ENCODE results near the gene CCDC70.

The CCDC70 gene

GRCh38 chr13:51831519-51831918, 30.2 kb upstream of the CCDC70 start:
- no peak for DNase-seq

DNA sequence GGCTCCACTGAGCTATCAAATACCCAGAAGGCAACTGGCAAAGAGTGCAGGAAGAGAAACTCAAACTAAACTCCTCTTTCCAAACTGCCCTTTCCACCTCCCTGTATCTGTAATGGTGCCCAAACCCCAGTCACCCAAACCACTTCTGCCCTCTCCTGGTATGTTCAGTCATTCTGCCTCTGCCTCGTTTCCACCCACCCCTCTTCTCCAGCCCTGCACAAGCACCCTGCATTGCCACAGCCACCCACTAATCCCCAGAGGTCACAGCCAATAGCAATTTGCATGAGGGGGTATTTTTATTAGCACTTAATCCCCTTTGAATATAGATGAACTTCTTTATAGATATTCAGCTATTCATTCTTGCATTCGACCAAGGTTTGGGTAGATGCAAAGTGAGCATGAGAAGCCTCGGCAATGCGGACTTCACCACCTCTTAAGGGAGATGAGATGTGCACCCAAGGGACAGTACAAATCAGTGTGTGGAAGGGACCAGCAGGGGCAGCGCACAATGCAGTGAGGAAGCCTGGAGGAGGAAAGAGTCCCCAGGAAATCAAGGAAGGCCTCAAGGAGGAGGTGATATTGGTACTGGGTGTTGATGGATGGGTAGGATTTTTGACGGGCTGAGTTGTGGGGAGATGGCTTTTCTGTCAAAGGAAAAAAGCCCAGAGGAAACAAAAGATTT, 29.2 kb upstream of the CCDC70 start:
- peak; percentile 76 for DNase-seq

- peak; percentile 28 for DNase-seq
Measured at GRCh38 chr13:51833980-51834379, 27.8 kb upstream of the CCDC70 start.

DNA sequence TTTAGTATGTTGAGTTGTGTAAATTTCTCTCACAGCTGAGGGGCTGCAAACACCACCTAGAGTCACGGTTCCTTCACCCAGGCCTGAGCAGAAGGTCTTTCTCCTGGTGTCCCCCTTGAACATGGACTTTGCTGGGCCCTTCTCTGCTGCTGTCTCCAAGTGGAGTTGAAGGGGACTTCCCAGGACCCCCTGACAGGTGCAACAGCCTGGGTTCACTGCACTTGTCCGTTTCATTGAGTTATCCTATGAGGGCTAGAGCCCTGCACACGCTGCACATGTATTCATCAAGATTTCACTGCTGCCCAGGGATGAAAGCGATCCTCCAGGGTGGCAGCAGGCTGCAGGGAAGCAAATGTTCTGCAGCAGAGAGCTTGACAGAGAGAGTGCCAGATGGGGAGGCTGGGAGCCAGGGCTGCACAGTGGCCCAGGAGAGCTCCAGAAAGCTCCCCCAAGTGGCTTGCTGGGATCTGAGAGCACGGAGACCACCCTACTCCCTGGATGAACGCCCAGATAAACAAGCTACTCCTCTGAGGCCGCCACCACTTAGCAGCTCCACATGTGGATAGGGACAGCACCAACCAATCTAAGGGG, 27.1 kb upstream of the CCDC70 start:
- DNase-seq, result no peak

DNA sequence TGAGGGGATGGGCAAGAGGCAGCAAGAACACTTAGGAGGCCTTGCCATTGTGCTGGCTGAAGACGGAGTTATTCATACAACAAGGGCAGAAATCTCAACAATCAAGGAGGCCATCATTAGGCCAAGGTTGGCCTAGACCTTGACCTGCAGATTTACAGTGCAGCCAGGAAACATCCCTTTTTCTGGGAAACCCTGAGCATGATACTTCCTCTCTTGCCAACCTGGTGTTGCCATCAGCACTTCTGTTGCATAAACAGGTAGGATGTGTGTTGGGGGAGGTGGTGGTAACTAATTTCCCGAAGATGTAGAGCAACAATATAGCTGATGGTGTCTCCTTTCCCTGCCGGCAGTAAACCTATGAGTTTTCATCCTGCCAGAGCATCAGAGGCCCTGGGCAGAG, 24.8 kb upstream of the CCDC70 start:
- no peak for DNase-seq

- DNase-seq, result no peak
Measured at GRCh38 chr13:51838240-51838846, 23.4 kb upstream of the CCDC70 start.

DNA sequence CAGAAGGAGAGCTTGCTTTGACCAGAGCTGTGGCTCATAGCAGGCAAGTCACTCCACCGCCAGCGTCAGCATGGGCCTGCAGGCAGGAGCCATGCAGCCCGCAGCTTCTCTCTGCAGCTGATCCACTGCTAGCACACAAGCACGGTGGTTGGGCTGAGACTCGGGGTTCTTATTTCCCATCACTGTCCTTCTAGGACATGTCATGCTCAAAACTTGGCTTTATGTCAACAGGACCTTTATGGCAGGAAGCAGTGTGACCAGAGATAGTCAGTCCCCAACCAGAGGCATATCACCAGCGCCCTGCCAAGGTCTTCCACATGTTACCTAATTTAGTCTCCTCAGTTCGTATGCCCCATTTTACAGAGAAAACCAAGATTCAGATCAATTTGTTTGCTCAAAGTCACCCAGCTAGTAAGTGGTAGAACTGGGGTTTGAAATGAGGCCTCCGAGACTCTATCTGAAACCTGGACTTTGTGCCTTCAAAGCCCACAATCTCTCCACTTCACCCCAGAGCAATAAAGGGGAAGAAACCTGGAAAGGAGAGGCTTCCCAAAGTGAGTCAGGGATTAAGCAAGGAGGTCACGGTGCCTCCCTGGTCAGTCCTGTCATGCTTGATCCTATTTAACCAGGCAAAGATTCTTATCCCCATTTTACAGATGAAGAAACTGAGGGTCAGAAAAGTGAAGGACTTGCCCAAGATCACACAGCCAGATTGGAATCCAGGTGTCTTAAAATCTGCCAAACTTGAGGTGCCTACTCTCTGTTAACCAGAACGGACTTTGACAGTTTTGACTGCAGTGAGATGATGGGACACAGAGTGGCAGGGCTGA, 21.8 kb upstream of the CCDC70 start:
- DNase-seq, result peak; percentile 90

DNA sequence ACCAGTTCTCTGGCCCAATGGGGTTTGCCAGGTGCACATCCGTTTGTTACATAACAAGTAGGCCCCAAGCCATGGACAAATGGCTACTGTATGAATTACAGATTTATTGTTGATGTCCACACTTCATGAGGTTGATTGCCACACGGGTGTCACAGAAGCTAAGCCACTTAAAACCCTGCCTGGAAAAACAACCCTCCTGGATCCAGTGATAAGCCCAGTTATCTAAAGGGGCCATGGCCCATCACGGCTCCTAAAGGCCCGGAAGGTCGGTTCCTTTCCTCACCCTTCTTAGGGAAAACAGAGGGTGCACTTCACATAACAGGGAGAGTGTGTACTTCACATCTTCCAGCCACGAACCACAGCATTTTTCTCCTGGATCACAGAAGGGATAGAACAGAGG, 20.9 kb upstream of the CCDC70 start:
- DNase-seq, result no peak

- no peak for DNase-seq
Measured at GRCh38 chr13:51841732-51842131, 20.0 kb upstream of the CCDC70 start.

DNA sequence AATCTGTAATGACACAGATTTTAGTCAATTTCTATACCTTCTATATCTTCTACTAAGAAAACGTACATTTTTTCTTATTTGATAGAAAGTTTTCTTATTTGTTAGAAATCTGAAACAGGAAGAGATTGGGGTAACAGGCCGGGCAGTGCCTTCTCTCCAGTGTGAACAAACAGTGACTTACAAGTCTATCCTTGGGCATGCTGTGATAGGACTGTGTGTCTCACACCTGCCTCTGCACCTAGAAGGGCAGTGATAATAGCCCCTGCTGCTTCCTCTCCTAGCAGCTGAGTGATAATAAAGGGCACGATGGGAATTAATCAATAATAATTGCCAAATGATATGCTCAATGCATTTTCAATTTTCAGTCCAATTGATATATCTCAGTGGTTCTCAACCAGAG, 18.2 kb upstream of the CCDC70 start:
- DNase-seq, result no peak

- peak; percentile 66 for DNase-seq
Measured at GRCh38 chr13:51844862-51845573, 16.8 kb upstream of the CCDC70 start, which contains the start of gene TMEM272. Gene TMEM272 (minus strand): TSS chr13:51845177. CDS start chr13:51838530, 6,647 bp downstream.

GRCh38 chr13:51845574-51846318, 16.0 kb upstream of the CCDC70 start:
- no peak for DNase-seq

DNA sequence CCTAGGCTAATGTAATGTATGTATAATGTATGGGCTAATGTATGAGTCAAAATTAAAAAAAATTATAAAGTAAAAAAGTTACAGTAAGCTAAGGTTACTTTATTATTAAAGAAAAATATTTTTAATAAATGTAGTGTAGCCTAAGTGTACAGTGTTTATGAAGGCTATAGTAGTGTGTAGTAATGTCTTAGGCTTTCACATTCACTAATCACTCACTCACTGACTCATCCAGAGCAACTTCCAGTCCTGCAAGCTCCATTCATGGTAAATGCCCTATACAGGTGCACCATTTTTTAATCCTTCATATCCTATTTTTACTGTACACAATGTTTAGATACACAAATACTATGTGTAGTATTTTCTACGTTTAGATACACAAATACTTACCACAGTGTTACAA, 15.0 kb upstream of the CCDC70 start:
- no peak for DNase-seq

DNA sequence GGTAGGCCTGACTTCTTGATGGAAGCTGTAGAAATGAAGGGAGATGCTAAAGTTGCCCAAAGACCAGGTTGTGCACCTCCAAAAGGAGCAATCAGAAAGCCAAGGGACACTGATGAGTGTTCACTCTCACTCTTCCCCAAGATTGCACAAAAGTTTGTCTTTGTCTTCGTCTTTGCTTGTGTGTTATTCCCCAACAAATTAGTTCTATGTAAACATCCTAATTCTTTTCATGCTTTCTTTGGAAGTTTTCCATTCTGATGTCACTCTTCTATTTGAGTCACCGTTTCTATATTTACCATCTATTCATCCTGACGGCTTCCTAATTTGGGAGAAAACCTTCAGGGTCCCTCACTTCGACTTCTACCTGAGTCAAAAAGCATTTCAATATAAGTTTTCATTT, 13.1 kb upstream of the CCDC70 start:
- DNase-seq, result no peak

GRCh38 chr13:51849145-51850101, 12.3 kb upstream of the CCDC70 start:
- peak; percentile 61 for DNase-seq

DNA sequence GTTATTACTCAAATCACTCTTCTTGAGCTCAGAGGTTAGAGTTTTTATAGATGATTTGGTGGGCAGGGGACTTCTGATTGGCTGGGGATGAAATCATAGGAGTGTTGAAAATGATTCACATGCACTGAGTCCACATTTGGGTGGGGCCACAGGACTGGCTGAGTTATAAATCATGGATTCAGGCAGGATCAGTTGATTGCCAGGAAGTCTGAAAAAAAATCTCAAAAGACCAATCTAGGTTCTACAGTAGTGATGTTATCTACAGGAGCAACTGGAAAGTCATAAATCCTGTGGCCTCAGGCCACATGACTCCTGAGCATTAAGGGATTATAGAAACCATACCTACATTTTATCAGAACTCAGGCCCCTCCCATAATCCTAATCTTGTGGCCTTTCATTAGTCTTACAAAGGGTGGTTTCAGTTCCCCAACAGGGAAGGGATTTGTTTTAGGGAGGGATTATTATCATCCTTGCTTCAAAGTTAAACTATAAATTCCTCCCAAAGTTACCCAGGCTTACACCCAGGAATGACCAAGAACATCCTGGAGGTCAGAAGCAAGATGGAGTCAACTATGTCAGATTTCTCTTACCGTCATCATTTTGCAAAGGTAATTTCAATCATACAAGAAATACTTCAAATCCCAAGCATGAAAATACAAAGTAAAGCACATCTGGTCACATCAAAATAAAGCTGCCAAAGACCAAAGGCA, 5.6 kb upstream of the CCDC70 start:
- DNase-seq, result no peak

DNA sequence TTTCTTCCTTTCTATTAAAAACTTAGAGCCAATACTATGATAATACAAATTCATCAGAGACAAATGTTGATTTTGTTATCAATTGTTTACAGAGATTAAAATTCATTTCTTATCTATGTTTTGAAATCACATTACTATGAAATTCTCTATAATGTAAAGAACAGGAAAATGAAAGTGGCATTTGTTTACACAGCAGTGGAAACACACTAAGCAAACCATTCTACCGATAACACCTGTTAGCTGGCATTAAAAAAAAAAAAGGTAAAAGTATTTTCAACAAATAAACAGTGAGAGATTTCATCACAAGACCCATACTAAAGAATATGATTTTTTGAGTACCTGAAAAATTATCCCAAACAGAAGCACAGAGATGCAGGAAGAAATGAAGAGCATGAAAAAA, 4.8 kb upstream of the CCDC70 start:
- DNase-seq, result no peak

DNA sequence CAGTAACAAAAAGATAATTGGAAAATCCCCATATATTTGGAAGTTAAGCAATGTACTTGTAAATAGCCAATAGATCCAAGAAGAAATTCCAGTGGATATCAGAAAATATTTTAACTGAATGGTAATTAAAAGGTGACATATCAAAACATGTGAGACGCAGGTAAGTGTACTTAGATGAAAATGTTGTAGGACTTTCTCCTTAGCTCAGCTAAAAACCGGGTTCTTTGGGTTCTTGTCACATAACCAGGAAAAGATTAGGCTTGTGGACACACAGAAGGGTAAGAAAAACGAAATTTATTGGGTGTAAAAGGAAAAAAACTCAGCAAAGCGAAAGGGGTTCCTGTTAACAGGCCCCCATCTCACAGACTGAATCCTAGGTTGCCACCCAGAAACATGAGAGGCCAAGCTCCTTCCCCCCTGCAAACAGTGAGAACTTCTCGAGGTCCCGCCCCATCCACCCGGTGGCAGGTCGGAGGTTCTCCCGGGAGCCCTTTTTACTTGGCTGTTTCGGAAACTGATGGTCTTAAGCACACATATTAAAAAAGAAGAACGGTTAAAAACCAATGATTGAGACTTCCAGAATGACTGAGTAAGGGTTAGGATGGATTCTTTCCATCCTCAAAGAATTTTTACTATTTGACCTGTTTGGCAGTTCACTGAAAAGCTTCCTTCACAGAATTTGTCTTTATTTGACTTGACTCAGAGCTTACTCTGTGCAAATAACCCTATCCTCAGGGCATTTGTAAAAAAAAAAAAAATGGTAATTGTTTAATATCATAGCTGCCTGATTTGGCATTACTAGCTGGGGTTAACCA, 3.1 kb upstream of the CCDC70 start:
- DNase-seq, result no peak

GRCh38 chr13:51862957-51863356, 1.2 kb downstream of the CCDC70 start:
- peak; percentile 33 for DNase-seq
